ENCODE data around the gene CD300C.
A peak's percentile ranks its signal among the peaks of the same experiment; 100 is the strongest.

Gene CD300C

DNA sequence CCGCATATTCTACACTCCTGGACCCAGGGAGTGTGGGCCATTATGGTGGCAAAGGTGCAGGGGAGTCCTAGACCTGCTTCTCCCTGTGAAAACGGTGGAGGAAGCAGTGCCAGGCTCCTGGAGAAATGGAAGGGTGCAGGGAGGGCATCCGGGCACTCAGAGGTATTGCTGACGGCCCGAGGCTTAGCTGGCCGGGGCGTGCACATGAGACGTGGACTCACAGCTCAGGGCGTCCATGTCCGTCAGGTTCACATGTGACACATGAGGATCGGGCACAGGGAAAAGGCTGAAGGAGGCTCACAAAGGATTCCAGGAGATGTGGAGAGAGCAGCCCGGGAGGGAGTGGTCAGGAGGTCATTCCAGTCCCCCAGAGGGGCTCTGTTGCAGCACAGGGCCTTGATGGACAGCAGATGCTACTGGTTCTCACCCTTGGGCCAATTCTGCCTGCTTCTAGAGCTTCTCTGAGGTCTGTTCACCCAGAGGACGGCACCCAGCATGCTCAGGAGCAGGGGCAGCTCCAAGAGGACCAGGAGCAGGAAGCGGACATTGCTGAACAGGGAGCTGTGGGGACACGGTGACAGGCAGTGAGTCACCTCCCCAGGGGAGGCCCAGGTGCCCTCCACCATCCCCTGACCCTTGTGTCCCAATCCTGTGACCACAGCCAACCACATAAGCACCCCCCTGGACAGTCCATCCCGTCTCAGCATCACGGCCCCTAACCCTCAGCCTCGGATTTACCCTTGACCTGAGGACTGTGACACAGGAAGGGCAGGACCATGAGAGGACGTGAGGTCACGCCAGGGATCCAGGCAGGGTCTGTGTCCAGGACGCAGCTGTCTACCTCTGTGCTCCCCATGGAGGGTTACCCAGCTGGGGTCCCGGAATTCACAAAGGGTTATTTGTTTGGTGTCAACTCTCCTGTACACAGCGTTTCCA, 4.5 kb downstream of the CD300C start:
- peaks cover 43% of the 10 kb centered on the region for H3K27me3 Mint-ChIP-seq
- H3K27ac Mint-ChIP-seq (ENCODE audit: low read depth), result no peak overlapping the region
- H3K4me1 Mint-ChIP-seq, result no peaks in the 10 kb centered on the region
- H3K4me3 Mint-ChIP-seq, result no peak overlapping the region
- no peak for DNase-seq (ENCODE audit: low spot score in 2 of 2)
- H3K36me3 Mint-ChIP-seq (ENCODE audit: insufficient read depth), result no peaks in the 10 kb centered on the region
- ATAC-seq (replicated peaks; ENCODE audit: extremely low read depth, poor library complexity, severe bottlenecking), result no peak
- H3K9me3 Mint-ChIP-seq, result no peaks in the 10 kb centered on the region

DNA sequence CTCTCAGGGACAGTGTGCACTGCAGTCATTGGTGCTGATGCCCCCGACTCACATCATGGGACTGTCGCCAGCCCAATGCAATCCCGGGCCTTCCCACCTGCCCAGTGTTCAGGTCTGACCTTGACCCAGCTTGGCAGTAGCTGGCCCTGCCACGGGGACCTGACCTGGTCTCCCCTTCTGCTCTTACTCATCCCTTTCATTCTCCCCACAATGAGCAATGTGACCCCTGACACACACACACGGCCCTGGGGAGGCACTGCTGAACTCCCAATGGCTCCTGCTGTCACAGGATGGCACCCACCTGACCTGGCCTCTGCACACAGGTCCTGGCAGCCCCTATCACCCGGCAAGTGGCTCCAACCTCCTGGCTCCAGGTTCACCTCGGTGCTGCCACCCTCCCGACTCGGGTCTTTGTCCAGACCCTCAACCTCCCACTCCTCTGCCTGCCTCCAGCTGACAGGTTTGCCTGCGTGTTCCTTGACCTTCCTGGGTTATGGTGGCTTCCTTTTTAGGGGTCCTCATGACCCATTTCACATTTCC, 6.6 kb downstream of the CD300C start:
- no peaks in the 10 kb centered on the region for H3K4me1 Mint-ChIP-seq
- ATAC-seq (replicated peaks; ENCODE audit: extremely low read depth, poor library complexity, severe bottlenecking) (no peak), DNase-seq (ENCODE audit: low spot score in 2 of 2) (no peak)
- H3K4me3 Mint-ChIP-seq, result no peak overlapping the region
- H3K9me3 Mint-ChIP-seq, result no peaks in the 10 kb centered on the region
- no peak overlapping the region for H3K27ac Mint-ChIP-seq (ENCODE audit: low read depth)
- H3K27me3 Mint-ChIP-seq, result peaks cover 58% of the 10 kb centered on the region
- no peaks in the 10 kb centered on the region for H3K36me3 Mint-ChIP-seq (ENCODE audit: insufficient read depth)

DNA sequence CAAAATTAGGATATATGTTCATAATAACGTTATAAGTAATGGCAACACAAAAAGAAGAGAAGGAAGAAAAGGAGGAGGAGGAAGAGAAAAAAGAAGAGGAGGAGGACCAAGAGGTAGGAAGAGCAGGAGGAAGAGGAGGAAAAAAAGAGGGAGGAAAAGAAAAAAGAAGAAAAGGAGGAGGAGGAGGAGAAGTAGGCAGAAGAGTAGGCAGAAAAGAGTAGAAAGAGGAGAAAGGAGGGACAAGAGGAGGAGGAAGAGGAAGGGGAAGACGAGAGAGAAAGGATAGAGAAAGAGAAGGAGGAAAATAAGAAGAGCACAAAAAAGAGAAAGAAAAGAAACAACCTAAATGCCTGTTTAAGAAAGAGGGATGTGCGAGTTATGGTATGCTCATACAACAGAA, 9.0 kb downstream of the CD300C start:
- ATAC-seq (replicated peaks; ENCODE audit: extremely low read depth, poor library complexity, severe bottlenecking), result no peak
- Mint-ChIP-seq H3K4me1 (peaks cover 6% of the 10 kb centered on the region), H3K4me3 (no peak overlapping the region), H3K27me3 (peaks cover 72% of the 10 kb centered on the region), H3K36me3 (ENCODE audit: insufficient read depth) (no peaks in the 10 kb centered on the region), H3K9me3 (no peaks in the 10 kb centered on the region), H3K27ac (ENCODE audit: low read depth) (no peak overlapping the region)
- no peak for DNase-seq (ENCODE audit: low spot score in 2 of 2)

DNA sequence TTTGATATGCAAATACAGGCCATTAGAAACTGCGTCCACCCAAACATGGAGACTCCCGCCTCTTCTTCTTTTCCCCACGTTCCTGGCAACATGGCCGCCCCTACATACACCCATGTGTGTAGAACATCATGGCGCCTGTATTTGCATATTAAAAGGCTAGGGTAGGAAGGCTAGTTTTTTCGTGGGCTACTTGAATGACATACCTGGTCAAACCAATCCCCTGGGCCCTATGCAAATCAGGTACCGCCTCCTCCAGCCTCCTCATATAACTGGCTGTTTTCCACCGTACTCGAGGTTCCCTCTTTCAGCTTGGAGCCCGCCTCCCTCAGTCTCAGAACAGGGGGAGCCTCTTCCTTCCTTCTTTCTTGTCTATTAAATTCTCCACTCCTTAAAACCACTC, 13.8 kb downstream of the CD300C start:
- Mint-ChIP-seq H3K27ac (ENCODE audit: low read depth) (no peak overlapping the region), H3K36me3 (ENCODE audit: insufficient read depth) (no peaks in the 10 kb centered on the region), H3K4me3 (peak overlapping the region; percentile 3), H3K27me3 (peaks cover 71% of the 10 kb centered on the region), H3K9me3 (no peaks in the 10 kb centered on the region), H3K4me1 (peaks cover 6% of the 10 kb centered on the region)
- ATAC-seq (replicated peaks; ENCODE audit: extremely low read depth, poor library complexity, severe bottlenecking) (peak; percentile 43), DNase-seq (ENCODE audit: low spot score in 2 of 2) (no peak)

DNA sequence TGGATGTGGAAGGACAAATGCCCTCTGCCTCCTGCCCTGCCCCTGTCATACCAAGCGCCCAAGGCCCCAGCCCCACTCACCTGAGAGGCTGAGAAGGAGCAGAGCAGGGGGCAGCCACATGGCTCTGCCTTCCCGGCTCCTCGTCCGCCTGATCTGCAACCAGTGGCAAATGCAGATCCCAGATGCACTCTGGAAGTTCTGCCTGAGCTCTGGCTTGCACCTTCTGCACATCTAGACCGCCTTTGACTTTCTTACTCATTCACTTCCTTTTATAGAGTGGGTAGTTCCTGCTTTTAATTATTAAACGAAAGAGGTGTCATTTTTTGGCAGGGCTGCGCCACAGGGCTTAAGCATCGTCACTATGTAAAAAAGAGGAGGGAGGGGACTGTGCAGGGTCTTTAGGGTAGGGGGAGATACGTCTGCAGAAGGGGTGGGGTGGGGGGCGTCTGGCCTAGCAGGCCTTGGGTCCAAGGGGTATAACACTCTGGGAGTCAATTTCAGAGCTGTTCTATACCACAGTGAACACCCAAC, 14.6 kb downstream of the CD300C start, which contains the start of gene CD300LB:
CD300LB (minus strand) TSS at position 245 of the 531 bp plus-strand sequence; CDS start at position 120, 125 bp downstream.
- Mint-ChIP-seq H3K27me3 (peaks cover 71% of the 10 kb centered on the region), H3K4me1 (peaks cover 6% of the 10 kb centered on the region), H3K9me3 (no peaks in the 10 kb centered on the region), H3K27ac (ENCODE audit: low read depth) (no peak within 1 kb of the TSS), H3K36me3 (ENCODE audit: insufficient read depth) (no peaks in the 10 kb centered on the region), H3K4me3 (peak within 1 kb of the TSS; percentile 9)
- ATAC-seq (replicated peaks; ENCODE audit: extremely low read depth, poor library complexity, severe bottlenecking) (peak; percentile 24), DNase-seq (ENCODE audit: low spot score in 2 of 2) (no peak)

DNA sequence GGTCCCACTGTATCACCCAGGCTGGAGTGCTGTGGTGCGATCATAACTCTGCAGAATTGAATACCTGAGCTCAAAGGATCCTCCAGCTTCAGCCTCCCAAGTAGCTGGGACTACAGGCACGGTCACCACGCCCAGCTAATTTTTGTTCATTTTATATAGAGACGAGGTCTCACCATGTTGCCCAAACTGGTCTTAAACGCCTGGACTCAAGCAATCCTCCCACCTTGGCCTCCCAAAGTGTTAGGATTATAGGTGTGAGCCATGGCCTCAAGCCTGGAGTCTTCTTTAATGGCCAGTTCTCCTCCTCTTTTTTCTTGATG, 15.1 kb downstream of the CD300C start:
- ATAC-seq (replicated peaks; ENCODE audit: extremely low read depth, poor library complexity, severe bottlenecking) (no peak), DNase-seq (ENCODE audit: low spot score in 2 of 2) (no peak)
- no peaks in the 10 kb centered on the region for H3K36me3 Mint-ChIP-seq (ENCODE audit: insufficient read depth)
- H3K9me3 Mint-ChIP-seq, result no peaks in the 10 kb centered on the region
- H3K27me3 Mint-ChIP-seq, result peaks cover 71% of the 10 kb centered on the region
- H3K4me1 Mint-ChIP-seq, result peaks cover 6% of the 10 kb centered on the region
- no peak overlapping the region for H3K4me3 Mint-ChIP-seq
- no peak overlapping the region for H3K27ac Mint-ChIP-seq (ENCODE audit: low read depth)

DNA sequence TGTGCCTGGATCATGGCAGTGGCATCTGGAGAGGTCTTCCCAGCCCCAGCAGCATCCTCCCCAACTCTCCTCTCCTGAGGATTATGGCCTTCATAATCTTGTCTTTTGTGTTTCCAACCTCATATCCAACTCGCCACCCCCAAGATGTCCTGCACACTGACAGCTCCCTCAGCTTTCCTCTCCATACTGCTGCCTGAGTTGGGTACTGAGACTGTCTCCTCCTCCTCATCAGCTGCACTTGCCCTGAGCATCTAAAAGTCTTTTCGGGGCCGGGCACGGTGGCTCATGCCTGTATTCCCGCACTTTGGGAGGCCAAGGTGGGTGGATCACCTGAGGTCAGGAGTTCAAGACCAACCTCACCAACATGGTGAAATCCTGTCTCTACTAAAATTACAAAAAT, 16.7 kb downstream of the CD300C start:
- peaks cover 76% of the 10 kb centered on the region for H3K27me3 Mint-ChIP-seq
- no peak overlapping the region for H3K27ac Mint-ChIP-seq (ENCODE audit: low read depth)
- DNase-seq (ENCODE audit: low spot score in 2 of 2), result no peak

DNA sequence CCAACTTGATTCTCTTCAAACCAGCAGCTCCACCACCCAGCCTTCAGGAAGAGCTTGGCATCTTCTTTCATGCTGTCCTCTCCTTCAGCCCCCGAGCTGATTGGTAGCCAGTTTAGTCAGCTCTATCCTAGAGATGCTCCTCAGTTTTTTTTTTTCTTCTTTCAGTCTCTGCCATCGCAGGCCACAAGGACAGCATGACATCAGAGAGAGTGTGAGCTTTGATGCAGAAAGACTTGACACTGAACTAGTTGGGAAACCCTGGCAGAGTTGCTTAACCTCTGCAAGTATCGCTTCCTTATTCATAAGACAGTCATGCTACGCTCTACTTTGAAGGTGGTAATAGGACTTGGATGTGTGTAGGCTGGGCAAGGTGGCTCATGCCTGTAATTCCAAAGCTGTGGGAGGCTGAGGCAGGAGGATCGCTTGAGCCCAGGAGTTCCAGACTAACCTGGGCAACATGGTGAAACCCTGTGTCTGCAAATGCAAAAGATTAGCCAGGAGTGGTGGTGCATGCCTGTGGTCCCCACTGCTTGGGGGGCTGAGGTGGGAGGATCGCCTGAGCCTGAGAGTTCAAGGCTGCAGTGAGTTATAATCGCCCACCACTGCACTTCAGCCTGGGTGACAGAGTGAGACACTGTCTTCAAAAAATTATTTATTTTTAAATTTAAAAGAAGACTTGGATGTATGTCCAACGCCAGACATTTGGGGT, 17.3 kb downstream of the CD300C start:
- Mint-ChIP-seq H3K4me3 (no peak overlapping the region), H3K27ac (ENCODE audit: low read depth) (no peak overlapping the region), H3K27me3 (peaks cover 77% of the 10 kb centered on the region), H3K36me3 (ENCODE audit: insufficient read depth) (no peaks in the 10 kb centered on the region), H3K4me1 (peaks cover 6% of the 10 kb centered on the region), H3K9me3 (no peaks in the 10 kb centered on the region)
- ATAC-seq (replicated peaks; ENCODE audit: extremely low read depth, poor library complexity, severe bottlenecking) (no peak), DNase-seq (ENCODE audit: low spot score in 2 of 2) (no peak)

More for the DNA sequence above, 16.7 kb downstream of the CD300C start:
- Mint-ChIP-seq H3K4me3 (no peak overlapping the region), H3K9me3 (no peaks in the 10 kb centered on the region), H3K36me3 (ENCODE audit: insufficient read depth) (no peaks in the 10 kb centered on the region), H3K4me1 (peaks cover 6% of the 10 kb centered on the region)
- ATAC-seq (replicated peaks; ENCODE audit: extremely low read depth, poor library complexity, severe bottlenecking), result no peak

DNA sequence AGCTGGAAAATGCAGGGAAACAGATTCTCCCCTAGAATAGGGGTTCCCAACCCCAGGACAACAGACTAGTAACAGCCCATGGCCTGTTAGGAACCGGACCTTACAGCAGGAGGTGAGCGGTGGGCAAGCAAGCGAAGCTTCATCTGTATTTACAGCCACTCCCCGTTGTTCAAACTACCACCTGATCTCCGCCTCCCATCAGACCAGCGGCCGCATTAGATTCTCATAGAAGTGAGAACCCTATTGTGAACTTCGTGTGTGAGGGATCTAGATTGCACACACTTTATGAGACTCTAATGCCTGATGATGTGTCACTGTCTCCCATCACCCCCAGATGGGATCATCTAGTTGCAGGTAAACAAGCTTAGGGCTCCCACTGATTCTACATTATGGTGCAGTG, 18.2 kb downstream of the CD300C start:
- no peak for ATAC-seq (replicated peaks; ENCODE audit: extremely low read depth, poor library complexity, severe bottlenecking)

DNA sequence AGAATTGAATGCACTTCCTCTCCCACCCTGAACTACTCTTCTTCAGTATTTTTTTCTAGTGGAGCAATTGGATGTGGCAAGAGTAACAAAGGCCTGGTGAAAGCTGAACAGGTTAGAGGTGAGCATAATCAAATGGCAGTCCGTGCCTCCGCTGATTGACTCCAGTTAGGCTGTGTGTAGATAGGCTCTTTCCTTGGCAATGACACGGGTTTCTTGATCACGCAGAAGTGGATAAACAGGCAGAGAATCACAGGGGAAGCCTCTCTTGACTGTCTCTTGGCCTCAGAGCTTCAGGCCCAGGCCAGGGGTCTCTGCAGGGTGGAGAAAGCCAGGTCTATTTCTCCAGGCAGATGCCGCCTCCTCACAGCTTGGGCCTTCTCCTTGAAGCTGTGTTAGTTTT, 18.8 kb downstream of the CD300C start:
- DNase-seq (ENCODE audit: low spot score in 2 of 2), result no peak
- no peaks in the 10 kb centered on the region for H3K9me3 Mint-ChIP-seq
- H3K27me3 Mint-ChIP-seq, result peaks cover 76% of the 10 kb centered on the region
- H3K27ac Mint-ChIP-seq (ENCODE audit: low read depth), result no peak overlapping the region
- H3K36me3 Mint-ChIP-seq (ENCODE audit: insufficient read depth), result no peaks in the 10 kb centered on the region
- H3K4me1 Mint-ChIP-seq, result peaks cover 1% of the 10 kb centered on the region
- H3K4me3 Mint-ChIP-seq, result no peak overlapping the region
- no peak for ATAC-seq (replicated peaks; ENCODE audit: extremely low read depth, poor library complexity, severe bottlenecking)

More for the DNA sequence above, 18.2 kb downstream of the CD300C start:
- no peak for DNase-seq (ENCODE audit: low spot score in 2 of 2)
- Mint-ChIP-seq H3K9me3 (no peaks in the 10 kb centered on the region), H3K27me3 (peaks cover 77% of the 10 kb centered on the region), H3K27ac (ENCODE audit: low read depth) (no peak overlapping the region), H3K4me1 (peaks cover 6% of the 10 kb centered on the region), H3K4me3 (no peak overlapping the region), H3K36me3 (ENCODE audit: insufficient read depth) (no peaks in the 10 kb centered on the region)

DNA sequence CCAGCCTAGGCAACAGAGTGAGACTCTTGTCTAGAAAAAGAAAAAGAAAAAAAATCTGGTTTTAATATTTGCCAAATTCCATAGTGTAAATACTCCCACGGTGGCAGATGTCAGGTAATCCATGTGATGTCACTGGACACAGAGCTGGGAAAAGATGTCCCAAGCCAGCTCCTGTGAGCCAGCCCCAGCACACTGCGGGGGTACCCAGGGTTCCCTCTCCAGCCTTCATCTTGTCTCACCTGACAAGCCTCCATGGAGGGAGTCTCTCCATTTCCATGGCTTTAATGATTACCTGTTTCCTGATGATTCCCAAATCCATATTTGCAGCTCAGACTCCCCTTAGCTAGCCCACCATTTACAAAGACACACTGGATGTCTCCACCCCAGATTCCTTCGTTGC, 19.2 kb downstream of the CD300C start:
- Mint-ChIP-seq H3K27me3 (peaks cover 76% of the 10 kb centered on the region), H3K4me1 (peaks cover 3% of the 10 kb centered on the region), H3K36me3 (ENCODE audit: insufficient read depth) (no peaks in the 10 kb centered on the region), H3K9me3 (no peaks in the 10 kb centered on the region), H3K27ac (ENCODE audit: low read depth) (no peak overlapping the region), H3K4me3 (no peak overlapping the region)
- ATAC-seq (replicated peaks; ENCODE audit: extremely low read depth, poor library complexity, severe bottlenecking) (no peak), DNase-seq (ENCODE audit: low spot score in 2 of 2) (no peak)

DNA sequence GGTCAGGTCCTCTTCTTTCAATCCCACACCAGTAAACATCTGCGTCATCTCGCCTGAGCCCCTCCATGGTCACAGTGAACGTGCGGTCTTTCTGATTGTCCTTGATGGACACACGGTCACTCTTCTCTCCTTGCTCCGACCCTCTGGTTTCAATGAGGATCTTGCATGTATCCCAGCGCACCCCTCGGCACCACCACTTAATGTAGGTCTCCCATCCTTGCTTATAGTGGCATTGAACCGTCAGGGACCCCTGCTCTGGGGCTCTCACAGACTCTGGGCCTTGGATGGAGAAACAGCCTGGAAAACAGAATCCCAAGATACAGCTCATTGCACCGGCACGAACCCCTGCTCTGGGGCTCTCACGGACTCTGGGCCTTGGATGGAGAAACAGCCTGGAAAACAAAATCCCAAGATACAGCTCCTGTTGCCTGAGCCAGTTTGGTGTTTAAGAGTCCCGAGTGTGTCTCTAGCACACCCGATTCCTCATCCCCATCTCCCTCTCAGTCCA, 20.1 kb downstream of the CD300C start:
- Mint-ChIP-seq H3K9me3 (no peaks in the 10 kb centered on the region), H3K27me3 (peaks cover 77% of the 10 kb centered on the region), H3K4me1 (peaks cover 12% of the 10 kb centered on the region), H3K36me3 (ENCODE audit: insufficient read depth) (peaks cover 2% of the 10 kb centered on the region), H3K27ac (ENCODE audit: low read depth) (no peak overlapping the region), H3K4me3 (no peak overlapping the region)
- DNase-seq (ENCODE audit: low spot score in 2 of 2) (no peak), ATAC-seq (replicated peaks; ENCODE audit: extremely low read depth, poor library complexity, severe bottlenecking) (no peak)
